ENCODE data around the gene FBXL15.

The FBXL15 gene

DNA sequence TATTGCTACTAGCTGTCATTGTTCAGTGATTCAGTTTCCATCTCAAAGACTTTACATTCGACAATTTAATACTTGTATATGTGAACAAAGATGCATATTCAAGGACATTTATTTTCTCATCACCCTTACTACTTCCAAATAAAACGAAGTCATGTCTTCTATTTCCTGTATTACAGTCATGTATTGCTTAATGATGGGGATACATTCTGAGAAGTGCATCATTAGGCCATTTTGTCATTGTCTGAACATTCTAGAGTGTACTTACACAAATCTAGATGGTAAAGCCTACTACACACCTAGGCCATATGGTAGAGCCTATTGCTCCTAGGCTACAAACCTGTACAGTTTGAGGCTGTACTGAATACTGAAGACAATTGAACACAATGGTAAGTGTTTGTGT is 24.2 kb downstream of the FBXL15 start:
- no peak overlapping the region for H3K9ac ChIP-seq
- H3K36me3 ChIP-seq (ENCODE audit: insufficient read depth): no peaks in the 10 kb centered on the region
- H3K4me1 ChIP-seq (ENCODE audit: low read depth, poor library complexity, severe bottlenecking): peaks cover 4% of the 10 kb centered on the region
- H4K20me1 ChIP-seq (ENCODE audit: insufficient read depth): no peaks in the 10 kb centered on the region
- H3K27ac ChIP-seq: no peak overlapping the region
- no peak overlapping the region for H3K4me2 ChIP-seq
- TF ChIP-seq, protein P1, sequence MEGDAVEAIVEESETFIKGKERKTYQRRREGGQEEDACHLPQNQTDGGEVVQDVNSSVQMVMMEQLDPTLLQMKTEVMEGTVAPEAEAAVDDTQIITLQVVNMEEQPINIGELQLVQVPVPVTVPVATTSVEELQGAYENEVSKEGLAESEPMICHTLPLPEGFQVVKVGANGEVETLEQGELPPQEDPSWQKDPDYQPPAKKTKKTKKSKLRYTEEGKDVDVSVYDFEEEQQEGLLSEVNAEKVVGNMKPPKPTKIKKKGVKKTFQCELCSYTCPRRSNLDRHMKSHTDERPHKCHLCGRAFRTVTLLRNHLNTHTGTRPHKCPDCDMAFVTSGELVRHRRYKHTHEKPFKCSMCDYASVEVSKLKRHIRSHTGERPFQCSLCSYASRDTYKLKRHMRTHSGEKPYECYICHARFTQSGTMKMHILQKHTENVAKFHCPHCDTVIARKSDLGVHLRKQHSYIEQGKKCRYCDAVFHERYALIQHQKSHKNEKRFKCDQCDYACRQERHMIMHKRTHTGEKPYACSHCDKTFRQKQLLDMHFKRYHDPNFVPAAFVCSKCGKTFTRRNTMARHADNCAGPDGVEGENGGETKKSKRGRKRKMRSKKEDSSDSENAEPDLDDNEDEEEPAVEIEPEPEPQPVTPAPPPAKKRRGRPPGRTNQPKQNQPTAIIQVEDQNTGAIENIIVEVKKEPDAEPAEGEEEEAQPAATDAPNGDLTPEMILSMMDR (conservative IDR thresholded peaks at IDR 0.05; ENCODE audit: low read depth, low read length): no peak
- H3K4me3 ChIP-seq (IDR thresholded peaks at IDR 0.05; ENCODE audit: insufficient read depth, low read depth, low read length): no peak overlapping the region
- no peaks in the 10 kb centered on the region; the same call in 1 of the 2 replicates for H3K27me3 ChIP-seq (ENCODE audit: insufficient read depth, low read depth)
- no peaks in the 10 kb centered on the region for H3K79me2 ChIP-seq (ENCODE audit: insufficient read depth, low read depth)
- H2AFZ ChIP-seq (ENCODE audit: low read depth): no peak overlapping the region

DNA sequence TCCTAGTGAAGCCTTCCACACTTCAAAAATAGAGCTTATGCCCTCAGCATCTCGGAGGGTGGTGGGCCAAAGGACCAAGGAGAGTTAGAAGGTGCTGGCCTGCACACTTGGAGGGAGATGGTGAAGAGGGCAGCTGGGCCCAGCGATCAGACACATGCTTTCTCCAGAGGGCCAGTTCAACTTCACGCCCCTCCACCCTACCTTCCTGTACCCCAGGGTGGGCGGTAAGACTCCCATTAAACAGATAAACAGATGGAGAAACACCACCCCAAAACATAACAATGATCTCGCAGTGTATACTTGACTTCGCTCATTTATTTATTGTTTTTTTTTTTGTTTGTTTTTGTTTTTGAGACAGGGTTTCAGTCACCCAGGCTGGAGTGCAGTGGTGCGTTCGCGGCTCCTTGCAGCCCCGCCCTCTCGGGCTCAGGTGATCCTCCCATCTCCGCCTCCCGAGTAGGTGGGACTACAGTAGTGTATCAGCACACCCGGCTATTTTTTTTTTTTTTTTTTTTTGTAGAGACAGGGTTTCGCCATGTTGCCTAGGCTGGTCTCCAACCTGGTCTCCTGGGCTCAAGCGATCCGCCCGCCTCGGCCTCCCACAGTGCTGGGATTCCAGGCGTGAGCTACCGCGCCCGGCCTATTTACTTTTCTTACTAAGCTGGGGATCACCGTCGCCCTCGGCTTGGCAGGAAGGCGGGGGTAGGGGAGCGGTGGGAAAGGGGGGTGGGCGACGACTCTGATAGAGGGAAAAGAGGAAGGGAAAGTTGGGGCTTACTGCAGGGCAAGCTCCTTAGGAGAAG is 28.9 kb downstream of the FBXL15 start:
- peaks cover 36% of the 10 kb centered on the region for H3K4me1 ChIP-seq (ENCODE audit: low read depth, poor library complexity, severe bottlenecking)
- TF ChIP-seq, protein P1 (conservative IDR thresholded peaks at IDR 0.05; ENCODE audit: low read depth, low read length): no peak
- no peaks in the 10 kb centered on the region for H3K36me3 ChIP-seq (ENCODE audit: insufficient read depth)
- H4K20me1 ChIP-seq (ENCODE audit: insufficient read depth): no peaks in the 10 kb centered on the region
- H3K4me3 ChIP-seq (IDR thresholded peaks at IDR 0.05; ENCODE audit: insufficient read depth, low read depth, low read length): no peak overlapping the region
- peak overlapping the region; percentile 61 for H3K4me2 ChIP-seq
- peaks cover 14% of the 10 kb centered on the region for H3K79me2 ChIP-seq (ENCODE audit: insufficient read depth, low read depth)
- H3K27me3 ChIP-seq (ENCODE audit: insufficient read depth, low read depth): no peaks in the 10 kb centered on the region
- H3K27ac ChIP-seq: peak overlapping the region; percentile 73
- H2AFZ ChIP-seq (ENCODE audit: low read depth): peak overlapping the region; percentile 57
- H3K9ac ChIP-seq: peak overlapping the region; percentile 81

DNA sequence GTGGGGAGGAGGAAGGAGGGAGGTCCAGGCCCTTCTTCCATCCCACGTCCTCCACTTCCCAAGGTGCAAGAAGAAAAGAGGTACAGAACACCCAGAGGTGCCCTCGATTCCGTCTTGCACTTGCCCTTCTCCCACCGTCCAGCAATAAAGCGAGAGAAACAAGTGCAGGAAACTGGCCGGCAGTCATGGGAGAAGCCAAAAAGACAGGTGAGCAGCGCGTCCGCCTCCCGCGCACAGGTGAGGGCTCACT is 29.4 kb downstream of the FBXL15 start:
- no peaks in the 10 kb centered on the region for H3K27me3 ChIP-seq (ENCODE audit: insufficient read depth, low read depth)
- H3K36me3 ChIP-seq (ENCODE audit: insufficient read depth): no peaks in the 10 kb centered on the region
- peak overlapping the region; percentile 81 for H3K9ac ChIP-seq
- H3K4me2 ChIP-seq: peak overlapping the region; percentile 61
- peaks cover 14% of the 10 kb centered on the region for H3K79me2 ChIP-seq (ENCODE audit: insufficient read depth, low read depth)
- H3K27ac ChIP-seq: peak overlapping the region; percentile 73
- H2AFZ ChIP-seq (ENCODE audit: low read depth): peak overlapping the region; percentile 57
- H4K20me1 ChIP-seq (ENCODE audit: insufficient read depth): no peaks in the 10 kb centered on the region
- peaks cover 36% of the 10 kb centered on the region for H3K4me1 ChIP-seq (ENCODE audit: low read depth, poor library complexity, severe bottlenecking)
- H3K4me3 ChIP-seq (IDR thresholded peaks at IDR 0.05; ENCODE audit: insufficient read depth, low read depth, low read length): no peak overlapping the region
- TF ChIP-seq, protein P1 (conservative IDR thresholded peaks at IDR 0.05; ENCODE audit: low read depth, low read length): no peak

DNA sequence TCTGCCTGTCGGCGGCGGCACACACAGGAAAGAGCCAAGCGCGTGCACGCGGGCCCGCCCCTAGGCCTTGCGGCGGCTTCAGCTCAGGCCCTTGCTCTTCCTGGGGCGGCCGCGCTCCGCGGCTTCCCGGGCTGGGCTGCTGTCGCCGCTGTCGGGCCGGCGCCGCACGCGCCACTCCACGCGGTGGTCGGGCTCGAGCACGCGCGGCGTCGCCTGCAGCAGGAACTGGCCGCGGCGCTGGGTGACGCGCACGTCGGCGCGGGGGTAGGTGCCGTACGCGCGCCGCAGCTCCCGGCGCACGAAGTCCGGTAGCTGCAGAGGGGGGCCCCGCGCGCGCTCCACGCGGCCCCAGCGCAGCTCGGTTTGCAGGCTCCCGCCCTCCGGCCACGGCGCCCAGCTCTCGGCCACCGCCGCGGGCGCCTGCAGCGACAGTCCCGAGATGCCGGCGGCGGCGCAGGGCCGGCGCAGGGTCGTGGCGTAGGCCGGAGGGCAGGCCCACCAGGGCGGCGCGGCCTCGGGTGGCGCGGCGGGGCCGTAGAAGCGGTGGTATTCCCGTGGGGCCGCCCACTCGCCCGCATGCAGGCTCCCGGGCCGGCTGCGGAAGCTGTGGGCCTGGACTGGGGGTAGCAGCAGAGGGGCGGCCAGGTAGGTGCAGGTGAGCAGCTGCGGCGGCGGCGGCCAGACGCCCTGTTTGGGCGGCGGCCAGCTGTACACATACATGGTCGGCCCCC is 29.9 kb downstream of the FBXL15 start:
- H3K27ac ChIP-seq: peak overlapping the region; percentile 73
- TF ChIP-seq, protein P1 (conservative IDR thresholded peaks at IDR 0.05; ENCODE audit: low read depth, low read length): no peak
- H2AFZ ChIP-seq (ENCODE audit: low read depth): peak overlapping the region; percentile 57
- no peak overlapping the region for H3K4me3 ChIP-seq (IDR thresholded peaks at IDR 0.05; ENCODE audit: insufficient read depth, low read depth, low read length)
- no peaks in the 10 kb centered on the region for H3K36me3 ChIP-seq (ENCODE audit: insufficient read depth)
- peak overlapping the region; percentile 61 for H3K4me2 ChIP-seq
- H4K20me1 ChIP-seq (ENCODE audit: insufficient read depth): no peaks in the 10 kb centered on the region
- H3K9ac ChIP-seq: peak overlapping the region; percentile 81
- no peaks in the 10 kb centered on the region for H3K27me3 ChIP-seq (ENCODE audit: insufficient read depth, low read depth)
- peaks cover 36% of the 10 kb centered on the region for H3K4me1 ChIP-seq (ENCODE audit: low read depth, poor library complexity, severe bottlenecking)
- peaks cover 14% of the 10 kb centered on the region for H3K79me2 ChIP-seq (ENCODE audit: insufficient read depth, low read depth)

Data from KMS-11 (cell line).